Transverse colon (tissue), 3 donors: ENCODE measurements around the gene ATP5F1A.

Experiments
- EP300 ChIP-seq: sonication (generic); formaldehyde crosslinking; IDR thresholded peaks from one replicate; pipeline ENCODE4 v1.6.1; 2017; ENCODE audit warnings: antibody characterized with exemption, low read depth
- TF ChIP-seq, protein P1 (sequence below), 5 experiments: fragments of 200-600 bp in 3 of 5; fragments of 450-650 bp in 2 of 5; sonication (generic) in 3 of 5; IDR thresholded peaks; 1 replicate in 2 of 5; 2 replicates in 3 of 5; pipeline ENCODE4 v1.5.1; 2016 to 2017; ENCODE audit warnings: antibody characterized with exemption in 5 of 5, inconsistent platforms in 3 of 5, mild to moderate bottlenecking in 2 of 5, moderate library complexity in 1 of 5

DNA sequence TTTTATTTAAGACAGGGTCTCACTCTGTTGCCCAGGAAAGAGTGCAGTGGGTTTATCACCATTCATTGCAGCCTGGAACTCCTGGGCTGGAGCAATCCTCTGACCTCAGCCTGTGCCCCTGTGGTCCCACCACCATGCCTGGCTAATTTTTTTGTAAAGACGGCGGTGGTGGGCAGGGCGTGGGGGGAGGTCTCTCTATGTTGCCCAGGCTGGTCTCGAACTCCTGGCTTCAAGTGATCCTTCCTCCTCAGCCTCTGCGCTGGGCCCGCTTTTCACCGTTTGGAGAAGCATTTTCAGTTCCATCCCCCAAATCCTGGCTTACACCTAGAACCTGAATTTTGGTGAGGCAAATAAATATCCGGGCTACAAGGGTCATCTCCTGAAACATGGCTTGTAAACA lies 1.4 kb upstream of the ATP5F1A start:
- TF ChIP-seq, protein P1, sequence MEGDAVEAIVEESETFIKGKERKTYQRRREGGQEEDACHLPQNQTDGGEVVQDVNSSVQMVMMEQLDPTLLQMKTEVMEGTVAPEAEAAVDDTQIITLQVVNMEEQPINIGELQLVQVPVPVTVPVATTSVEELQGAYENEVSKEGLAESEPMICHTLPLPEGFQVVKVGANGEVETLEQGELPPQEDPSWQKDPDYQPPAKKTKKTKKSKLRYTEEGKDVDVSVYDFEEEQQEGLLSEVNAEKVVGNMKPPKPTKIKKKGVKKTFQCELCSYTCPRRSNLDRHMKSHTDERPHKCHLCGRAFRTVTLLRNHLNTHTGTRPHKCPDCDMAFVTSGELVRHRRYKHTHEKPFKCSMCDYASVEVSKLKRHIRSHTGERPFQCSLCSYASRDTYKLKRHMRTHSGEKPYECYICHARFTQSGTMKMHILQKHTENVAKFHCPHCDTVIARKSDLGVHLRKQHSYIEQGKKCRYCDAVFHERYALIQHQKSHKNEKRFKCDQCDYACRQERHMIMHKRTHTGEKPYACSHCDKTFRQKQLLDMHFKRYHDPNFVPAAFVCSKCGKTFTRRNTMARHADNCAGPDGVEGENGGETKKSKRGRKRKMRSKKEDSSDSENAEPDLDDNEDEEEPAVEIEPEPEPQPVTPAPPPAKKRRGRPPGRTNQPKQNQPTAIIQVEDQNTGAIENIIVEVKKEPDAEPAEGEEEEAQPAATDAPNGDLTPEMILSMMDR (IDR thresholded peaks at IDR 0.05), result no peak
- no peak for TF ChIP-seq EP300
